Heart right ventricle (tissue), 16 donors: Measurements from ENCODE around the gene DNALI1. TPM values are rescaled to one million over a fixed set of nuclear protein-coding genes. Genes with fewer than 3 reads are reported as not detected.

ENCODE experiments used
- ATAC-seq, 8 donors: fragments of 200-7000 bp; cut with Tn5 transposase; one replicate each; pipeline ENCODE4 v1.9.1; 2020; ENCODE audit warnings: mild to moderate bottlenecking in 8 of 8, moderate library complexity in 8 of 8, moderate number of reproducible peaks in 1 of 8
- DNase-seq, 2 donors: peaks; one replicate each; pipeline ENCODE4 v3.0.0-alpha.2; 2020
- H3K27ac ChIP-seq, 10 donors: fragments of 200-600 bp; sonication (generic) in 2 of 10; one replicate each; pipeline versions ENCODE4 v1.5.0 to v1.8.0; 2020 to 2022; ENCODE audit warnings: mild to moderate bottlenecking in 3 of 10
- H3K27me3 ChIP-seq, 7 donors: fragments of 200-600 bp; one replicate each; pipeline ENCODE4 v1.8.0; 2021 to 2022; ENCODE audit warnings: mild to moderate bottlenecking in 2 of 7
- H3K36me3 ChIP-seq, 9 donors: fragments of 200-600 bp; sonication (generic) in 1 of 9; one replicate each; pipeline versions ENCODE4 v1.5.0 to v1.8.0; 2020 to 2022; ENCODE audit warnings: mild to moderate bottlenecking in 2 of 9
- H3K4me1 ChIP-seq, 9 donors: fragments of 200-600 bp; sonication (generic) in 1 of 9; one replicate each; pipeline versions ENCODE4 v1.5.0 to v1.8.0; 2020 to 2022; ENCODE audit warnings: mild to moderate bottlenecking in 4 of 9
- H3K4me3 ChIP-seq, 10 donors: fragments of 200-600 bp; sonication (generic) in 2 of 10; one replicate each; pipeline versions ENCODE4 v1.5.0 to v1.8.0; 2020 to 2022; ENCODE audit warnings: mild to moderate bottlenecking in 7 of 10, moderate library complexity in 2 of 10
- H3K9me3 ChIP-seq, 11 donors: fragments of 200-600 bp in 10 of 11; sonication (generic) in 2 of 11; one replicate each; pipeline versions ENCODE4 v1.5.0 to v1.8.0; 2013 to 2022; ENCODE audit warnings: mild to moderate bottlenecking in 2 of 11, control low read depth in 1 of 11, moderate library complexity in 1 of 11
- WGBS, 2 donors: extraction: QIAGEN DNeasy Blood & Tissue Kit; methylation state at CpG; one replicate each; pipeline ENCODE4 v1.1.7; 2013; ENCODE audit warnings: inconsistent platforms in 1 of 2; 5-methylcytosine and 5-hydroxymethylcytosine counted together
- intact Hi-C, 10 donors: fragments of 100-400 bp; cut with DNase I; formaldehyde crosslinking; loops; one replicate each; pipeline versions ENCODE4 v1.11.1 to v1.14.2; 2022
- polyA plus RNA-seq, 2 donors: library from polyadenylated mRNA; stranded (reverse); fragments of 200-250 nt; gene quantifications; one replicate each; pipeline ENCODE4 v1.2.3, GENCODE V29; 2013
- total RNA-seq, 10 donors: library from RNA; stranded (reverse); fragmentation: NEBNext Ultra II Directional in 3 of 10; extraction: Animal tissue kit (Norgen Biotek cat#: 25700) in 3 of 10; gene quantifications; one replicate each; pipeline versions ENCODE4 v1.2.1 to v1.2.4, GENCODE V29; 2021 to 2023
- TF ChIP-seq, protein P1 (sequence below), 9 donors: fragments of 200-600 bp; sonication (generic) in 2 of 9; IDR thresholded peaks; one replicate each; pipeline versions ENCODE4 v1.5.0 to v1.8.0; 2021 to 2022; ENCODE audit warnings: antibody characterized with exemption in 9 of 9, mild to moderate bottlenecking in 5 of 9, moderate library complexity in 1 of 9
- donor health status: Arrhythmogenic right ventricular cardiomyopathy.
- donor health status: ischemic (EF 13 %, LVEDD 7.1; RV severe dilation, severe dysfunction).
- donor health status: healthy with polysubstance abuse.
- donor health status: DM: no; HTN: yes; CAD: no.
- donor health status: DM: no; HTN: no; CAD: no.
- donor health status: ischemic (EF 25% LVEDD 6.9; RV normal size, moderate dysfunction).
- donor health status: ischemic (EF 25% LVEDD 5.7; RV mildly dilated, moderate dysfunction).
- donor health status: healthy.
- donor health status: DM: yes; HTN: yes; CAD: no.
- donor health status: Ischemic cardiomyopathy.
- donor health status: ischemic (EF 35%, LVEDD 5.7; RV mildly dilated, moderate dysfunction).
- donor health status: nonischemic (EF 11% LVEDD 7.7; RV severe dilation, severe dysfunction).
- donor health status: DM: yes; HTN: yes; CAD: no.
- donor health status: PGD.
- donor health status: ischemic (EF 29% LVEDD 5.4; RV normal size, mild dysfunction).
- donor health status: nonischemic (EF 23%, LVEDD 6.1; RV moderate dilation, normal function).

The DNALI1 gene
- total and polyA plus RNA-seq, 12 donors, result 1.9 to 9.4 (median 4.0) TPM

DNA sequence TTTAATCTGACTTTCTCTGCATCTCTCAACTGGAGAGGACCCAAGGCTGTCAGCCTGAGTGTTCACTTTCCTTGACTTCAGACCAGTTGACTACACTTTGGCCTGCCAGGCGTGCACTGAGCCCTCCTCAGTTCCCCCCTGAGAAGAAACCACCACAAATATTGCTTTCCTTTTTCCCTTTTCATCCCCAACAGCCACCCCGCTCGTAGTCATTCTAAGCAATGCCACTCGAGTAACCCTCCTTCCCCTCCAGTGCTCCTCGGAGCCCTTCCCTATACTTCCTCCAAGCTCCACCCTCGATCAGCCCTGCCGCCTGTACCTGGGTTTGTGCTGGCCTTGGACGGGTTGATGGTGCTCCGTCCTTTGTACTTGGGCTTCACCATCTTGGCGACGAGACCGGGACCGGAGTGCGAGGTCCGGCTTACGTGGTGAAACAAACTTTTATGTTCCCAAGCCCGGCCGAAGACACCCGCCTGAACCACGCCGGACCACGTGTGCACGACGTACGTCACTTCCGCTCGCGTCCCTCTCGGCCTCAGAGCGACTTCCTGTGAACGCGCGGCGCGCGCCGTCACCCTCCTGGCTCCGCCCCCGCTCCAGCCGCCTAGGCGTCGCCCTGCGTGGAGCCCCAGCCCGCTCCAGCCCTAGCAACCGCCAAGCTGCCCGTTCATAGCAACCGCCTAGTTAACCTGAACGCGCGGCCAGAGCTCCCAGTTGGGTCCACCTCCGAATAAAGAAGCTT lies 38.9 kb downstream of the DNALI1 start, which contains the start of gene GNL2:
Gene GNL2, minus strand, starts transcription at position 498 of the 742 bp plus-strand sequence. Its CDS starts 115 bp downstream, at position 383.
- peaks cover 0 to 34% (median 21%) of the 10 kb centered on the region in 9 donors for H3K36me3 ChIP-seq
- intact Hi-C loops, result loop anchor here in 4 of 10 donors (2.0 to 10.0 kb wide), 7 partner anchors 43 to 123 kb away; partner anchors contain the start of genes CDCA8 (in 2 of the 4), MEAF6 (in 2 of the 4), SNIP1 (in 1 of the 4) and ZC3H12A (in 1 of the 4)
- no peaks in the 10 kb centered on the region for H3K27me3 ChIP-seq
- no peaks in the 10 kb centered on the region for H3K9me3 ChIP-seq
- TF ChIP-seq, protein P1, sequence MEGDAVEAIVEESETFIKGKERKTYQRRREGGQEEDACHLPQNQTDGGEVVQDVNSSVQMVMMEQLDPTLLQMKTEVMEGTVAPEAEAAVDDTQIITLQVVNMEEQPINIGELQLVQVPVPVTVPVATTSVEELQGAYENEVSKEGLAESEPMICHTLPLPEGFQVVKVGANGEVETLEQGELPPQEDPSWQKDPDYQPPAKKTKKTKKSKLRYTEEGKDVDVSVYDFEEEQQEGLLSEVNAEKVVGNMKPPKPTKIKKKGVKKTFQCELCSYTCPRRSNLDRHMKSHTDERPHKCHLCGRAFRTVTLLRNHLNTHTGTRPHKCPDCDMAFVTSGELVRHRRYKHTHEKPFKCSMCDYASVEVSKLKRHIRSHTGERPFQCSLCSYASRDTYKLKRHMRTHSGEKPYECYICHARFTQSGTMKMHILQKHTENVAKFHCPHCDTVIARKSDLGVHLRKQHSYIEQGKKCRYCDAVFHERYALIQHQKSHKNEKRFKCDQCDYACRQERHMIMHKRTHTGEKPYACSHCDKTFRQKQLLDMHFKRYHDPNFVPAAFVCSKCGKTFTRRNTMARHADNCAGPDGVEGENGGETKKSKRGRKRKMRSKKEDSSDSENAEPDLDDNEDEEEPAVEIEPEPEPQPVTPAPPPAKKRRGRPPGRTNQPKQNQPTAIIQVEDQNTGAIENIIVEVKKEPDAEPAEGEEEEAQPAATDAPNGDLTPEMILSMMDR (IDR thresholded peaks at IDR 0.05), result no peak
- whole genome bisulfite sequencing, 2 donors, result 0% methylated on average over 50 to 51 of the region's 51 CpGs
- peak within 1 kb of the TSS; percentile 59 to 78 (median 70) for H3K4me3 ChIP-seq
- peaks cover 6 to 28% (median 20%) of the 10 kb centered on the region in 9 donors for H3K4me1 ChIP-seq
- peak within 1 kb of the TSS; percentile 2 to 85 (median 76) for H3K27ac ChIP-seq
- DNase-seq (peak; percentile 97 to 99), ATAC-seq (peak; percentile 100)

DNA sequence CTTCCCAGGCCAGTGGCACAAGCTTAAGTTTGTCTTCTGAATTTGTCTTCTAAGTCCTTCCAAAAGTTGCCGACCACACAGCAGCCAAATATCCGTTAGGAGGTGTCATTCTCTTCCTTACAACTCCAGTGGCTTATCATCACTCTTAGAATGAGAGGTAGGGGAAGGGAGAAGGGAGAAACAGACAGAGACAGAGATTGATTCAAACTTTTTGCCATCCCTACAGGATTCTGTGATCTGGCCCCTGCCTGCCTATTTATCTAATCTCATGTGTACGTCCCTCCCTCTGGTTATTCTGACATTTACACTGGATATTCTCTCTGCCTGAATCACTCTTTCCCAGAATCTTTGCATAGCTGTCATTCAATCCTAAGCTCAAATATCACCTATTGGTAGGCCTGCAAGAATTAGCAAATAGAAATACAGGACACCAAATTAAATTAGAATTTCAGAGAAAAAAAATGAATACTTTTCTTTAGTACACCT lies 39.5 kb downstream of the DNALI1 start:
- DNase-seq (no peak), ATAC-seq (peak in 4 of 8 donors; percentile 1 to 41 (median 16))
- Histone ChIP-seq H3K36me3 (peaks cover 0 to 28% (median 17%) of the 10 kb centered on the region in 9 donors), H3K4me3 (peak overlapping the region in 9 of 10 donors; percentile 59 to 78 (median 70)), H3K27ac (peak overlapping the region in 9 of 10 donors; percentile 70 to 85 (median 76)), H3K4me1 (peaks cover 6 to 28% (median 20%) of the 10 kb centered on the region in 9 donors), H3K9me3 (no peaks in the 10 kb centered on the region), H3K27me3 (no peaks in the 10 kb centered on the region)
- intact Hi-C loops, result loop anchor here in 4 of 10 donors (2.0 to 10.0 kb wide), 7 partner anchors 44 to 124 kb away; partner anchors contain the start of genes CDCA8 (in 2 of the 4), MEAF6 (in 2 of the 4), SNIP1 (in 1 of the 4) and ZC3H12A (in 1 of the 4)
- 0% methylated on average over 3 of the region's 3 CpGs for WGBS, 2 donors
- TF ChIP-seq, protein P1 (IDR thresholded peaks at IDR 0.05), result peak in 2 of 9 donors; percentile 6 to 11

DNA sequence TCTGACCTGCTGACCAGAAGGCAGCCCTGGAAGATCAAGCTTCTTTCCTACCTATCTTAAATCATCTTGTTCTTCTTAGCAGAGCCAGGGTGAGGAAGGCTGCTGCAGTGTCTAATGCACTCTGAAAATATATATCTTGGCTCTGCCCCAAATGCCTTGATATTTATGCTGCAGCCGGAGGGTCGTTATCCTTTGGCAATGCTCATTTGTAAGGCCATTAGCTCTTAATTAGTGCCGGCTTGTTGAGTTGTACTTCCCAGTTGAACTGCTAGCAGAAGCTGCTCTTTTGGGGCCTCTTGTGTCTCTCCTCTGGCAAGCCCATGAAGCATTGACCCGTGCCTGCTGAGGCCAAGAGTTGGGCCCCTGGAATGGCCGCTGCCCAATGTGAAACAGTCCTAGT lies 43.2 kb downstream of the DNALI1 start:
- DNase-seq (no peak), ATAC-seq (no peak)
- Histone ChIP-seq H3K36me3 (no peaks in the 10 kb centered on the region), H3K4me3 (no peak overlapping the region), H3K27me3 (peaks cover 0 to 24% (median 0%) of the 10 kb centered on the region in 7 donors), H3K9me3 (no peaks in the 10 kb centered on the region), H3K4me1 (peaks cover 2 to 14% (median 8%) of the 10 kb centered on the region in 9 donors), H3K27ac (no peak overlapping the region)
- TF ChIP-seq, protein P1 (IDR thresholded peaks at IDR 0.05), result no peak
- intact Hi-C loops, result loop anchor here in 8 of 10 donors (2.0 to 10.0 kb wide), 8 partner anchors 48 to 128 kb away; partner anchors contain the start of genes MEAF6 (in 2 of the 8), CDCA8 (in 1 of the 8), SNIP1 (in 1 of the 8) and ZC3H12A (in 1 of the 8)
- WGBS, 2 donors, result 62 to 63% methylated on average over 5 of the region's 5 CpGs

DNA sequence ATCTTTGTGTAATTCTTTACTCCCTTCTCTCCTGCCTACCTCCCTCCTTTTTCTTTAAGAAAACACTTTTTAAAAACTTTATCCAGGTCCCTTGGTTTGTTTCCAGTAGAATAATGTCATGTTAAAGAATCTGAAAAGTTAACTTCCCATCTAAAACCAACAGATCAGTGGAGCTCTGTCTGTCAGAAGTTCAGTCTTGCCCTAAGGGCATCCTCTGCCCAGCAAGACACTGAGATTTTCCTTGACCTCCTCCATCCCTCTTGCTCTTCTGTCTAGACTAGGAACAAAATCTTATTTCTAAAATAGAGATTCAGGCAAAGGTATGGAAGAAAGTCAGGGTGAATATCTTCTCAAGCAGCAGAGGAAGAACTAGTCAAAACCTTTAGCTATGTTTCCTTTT lies 44.7 kb downstream of the DNALI1 start:
- H3K27ac ChIP-seq, result no peak overlapping the region
- peaks cover 0 to 9% (median 1%) of the 10 kb centered on the region in 9 donors for H3K4me1 ChIP-seq
- ATAC-seq (no peak), DNase-seq (no peak)
- H3K27me3 ChIP-seq, result peaks cover 0 to 36% (median 4%) of the 10 kb centered on the region in 7 donors
- intact Hi-C loops, result loop anchor here in 6 of 10 donors (2.0 to 5.0 kb wide), 3 partner anchors 71 to 81 kb away; no protein-coding TSS in a partner anchor
- no peaks in the 10 kb centered on the region for H3K36me3 ChIP-seq
- H3K4me3 ChIP-seq, result no peak overlapping the region
- H3K9me3 ChIP-seq, result no peaks in the 10 kb centered on the region
- TF ChIP-seq, protein P1 (IDR thresholded peaks at IDR 0.05), result no peak
